Right forelimb (tissue), 1 donor: ENCODE results near the gene SS18L1.

ENCODE experiments used
- DNase-seq: peaks from one replicate; pipeline ENCODE4 v3.0.0-alpha.2; 2018

The SS18L1 gene

DNA sequence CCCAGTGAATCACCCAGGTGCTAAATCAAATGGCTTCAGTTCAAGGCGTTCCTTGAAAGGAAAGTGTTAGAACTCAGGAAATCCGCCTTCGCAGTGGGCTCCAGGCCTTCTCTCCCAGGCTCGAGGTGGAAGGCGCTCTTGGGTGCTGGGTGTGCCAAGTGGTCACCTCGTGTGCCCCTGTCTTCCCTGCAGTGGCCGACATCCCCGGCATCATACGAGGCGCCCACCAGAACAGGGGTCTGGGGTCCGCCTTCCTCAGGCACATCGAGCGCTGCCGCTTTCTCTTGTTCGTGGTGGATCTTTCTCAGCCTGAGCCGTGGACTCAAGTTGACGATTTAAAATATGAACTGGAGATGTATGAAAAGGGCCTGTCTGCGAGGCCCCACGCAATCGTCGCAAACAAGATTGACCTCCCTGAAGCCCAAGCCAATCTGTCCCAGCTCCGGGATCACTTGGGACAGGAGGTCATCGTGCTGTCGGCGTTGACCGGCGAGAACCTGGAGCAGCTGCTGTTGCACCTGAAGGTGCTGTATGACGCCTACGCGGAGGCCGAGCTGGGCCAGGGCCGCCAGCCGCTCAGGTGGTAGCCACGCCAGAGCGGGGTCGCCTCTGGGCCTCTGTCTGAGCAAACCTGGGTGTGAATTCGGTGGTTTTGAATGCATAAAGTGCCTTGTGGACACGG, 57.1 kb downstream of the SS18L1 start:
- peak; percentile 21 for DNase-seq

DNA sequence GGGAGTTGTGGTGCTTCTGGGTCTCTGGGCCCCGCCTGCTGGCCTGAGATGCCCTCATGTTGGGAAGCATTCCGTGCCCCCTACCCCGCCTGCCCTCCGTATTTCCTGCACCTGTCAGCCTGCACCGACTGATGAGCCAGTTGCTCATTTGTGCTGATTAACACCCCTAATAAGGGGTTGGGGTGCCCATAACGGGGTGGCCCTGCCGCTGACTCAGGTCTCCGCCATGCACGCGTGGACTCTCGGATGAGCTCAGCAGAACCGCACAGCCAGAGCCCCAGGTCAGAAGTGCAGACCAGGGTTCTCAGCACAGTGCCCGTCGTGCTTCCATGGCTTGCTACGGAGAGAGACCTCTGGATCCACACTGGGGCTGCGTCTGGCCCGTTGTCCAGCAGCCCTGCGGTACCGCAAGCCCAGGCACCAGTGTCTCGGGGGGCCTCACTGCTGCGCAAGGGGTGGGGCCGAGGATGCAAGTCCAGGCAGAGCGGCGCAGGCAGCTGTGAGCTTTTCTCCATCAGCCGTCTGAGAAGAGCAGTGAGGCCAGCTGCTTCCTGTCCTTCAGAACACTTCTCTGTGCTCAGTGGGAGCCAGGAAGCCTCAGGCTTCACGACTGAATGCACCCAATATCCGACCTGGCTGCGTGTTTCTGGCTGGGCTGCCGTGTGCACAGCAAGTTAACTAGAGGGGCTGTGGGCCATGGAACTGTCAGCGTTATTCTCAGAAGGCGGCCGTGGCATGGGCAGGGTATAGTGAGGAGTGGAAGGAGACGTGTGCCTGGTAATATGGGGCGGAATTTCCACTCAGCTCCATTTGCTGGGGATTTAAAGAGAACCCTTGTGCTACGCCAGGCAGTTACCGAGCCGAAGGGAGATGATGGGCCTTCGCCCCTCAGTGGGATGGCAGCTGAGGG, 57.9 kb downstream of the SS18L1 start:
- no peak for DNase-seq

DNA sequence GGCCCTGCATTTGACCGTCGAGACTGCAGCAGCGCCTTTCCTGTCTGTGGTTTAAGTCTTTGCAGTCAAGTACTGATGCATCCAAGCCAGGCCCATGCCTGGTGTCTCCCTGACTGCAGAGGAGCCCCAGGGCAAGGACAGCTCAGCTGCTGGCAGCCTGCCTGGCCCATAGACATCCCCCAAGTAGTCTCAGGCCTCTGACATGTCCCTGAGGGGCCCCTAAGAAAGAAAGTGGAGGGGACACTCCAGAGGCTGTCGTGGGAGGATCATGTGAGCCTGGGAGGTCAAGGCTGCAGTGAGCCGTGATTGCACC, 58.5 kb downstream of the SS18L1 start:
- peak; percentile 24 for DNase-seq

DNA sequence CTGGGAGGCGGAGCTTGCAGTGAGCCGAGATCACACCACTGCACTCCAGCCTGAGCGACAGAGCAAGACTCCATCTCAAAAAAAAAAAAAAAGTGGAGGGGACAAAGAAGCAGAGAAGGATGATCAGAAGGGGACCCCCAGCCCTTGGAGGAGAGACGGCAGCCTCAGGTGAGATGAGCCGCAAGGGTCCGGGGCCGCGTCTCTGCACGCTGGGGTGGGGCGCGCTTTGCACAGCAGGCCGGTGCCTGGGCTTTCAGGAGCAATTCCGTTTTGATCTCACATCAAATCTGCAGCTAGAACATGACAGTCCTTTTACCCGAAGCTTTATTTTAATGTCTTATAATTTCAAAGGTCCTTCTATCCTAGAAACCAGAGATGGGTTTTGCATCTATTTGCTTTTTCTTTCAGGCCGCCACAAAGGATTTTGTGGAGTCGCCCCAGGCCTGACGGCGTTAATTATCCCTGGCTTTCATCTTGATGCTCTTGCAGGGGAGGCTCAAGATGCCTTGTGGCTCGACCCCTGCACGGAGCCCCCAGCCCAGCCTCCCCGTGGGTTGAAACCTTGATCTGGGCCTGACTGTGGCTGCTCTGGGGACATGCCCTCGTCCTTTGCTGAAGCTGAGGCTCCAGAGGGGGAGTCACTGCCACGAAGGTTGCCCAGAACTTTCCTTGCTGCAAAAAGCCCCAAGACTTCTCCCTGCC, 59.3 kb downstream of the SS18L1 start:
- peak; percentile 27 for DNase-seq

- peak; percentile 38 for DNase-seq
These were observed 59.9 kb downstream of the SS18L1 start for GRCh38 chr20:62203378-62204030.

DNA sequence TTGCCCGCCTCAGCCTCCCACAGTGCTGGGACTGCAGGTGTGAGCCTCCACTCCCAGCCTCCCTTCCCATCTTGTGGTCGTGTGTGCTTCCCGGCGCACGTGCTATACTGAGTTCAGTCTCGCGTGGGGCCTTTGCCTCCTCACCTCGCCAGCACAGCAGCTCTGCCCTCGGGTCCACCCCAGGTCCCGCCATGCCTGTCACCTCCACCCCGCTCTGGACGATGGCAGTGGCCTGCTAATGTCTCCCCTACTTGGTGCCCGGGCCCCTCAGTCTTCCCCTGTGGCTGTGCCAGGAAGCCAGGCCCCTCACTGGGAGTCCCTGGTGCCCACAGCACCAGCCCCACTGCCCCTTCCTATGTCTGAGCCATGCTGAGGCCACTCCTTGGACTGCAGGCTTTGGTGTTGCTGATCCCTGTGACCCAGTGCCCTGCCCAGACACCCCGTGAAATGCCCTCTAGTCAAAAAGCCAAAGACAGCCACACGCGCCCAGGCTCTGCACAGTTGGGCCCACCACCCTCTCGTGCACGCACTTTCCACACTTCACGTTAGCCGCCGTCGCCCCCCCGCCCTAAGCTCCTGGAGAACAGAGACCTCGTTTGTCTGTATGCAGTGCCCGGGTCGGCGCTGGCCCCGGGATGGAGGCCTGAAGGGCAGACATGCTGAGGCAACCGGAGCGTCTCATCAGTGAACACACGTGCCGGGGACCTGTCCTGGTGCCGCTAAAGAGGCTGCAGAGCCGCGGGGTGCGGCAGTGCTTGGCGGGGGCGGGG, 62.2 kb downstream of the SS18L1 start:
- DNase-seq: peak; percentile 28

DNA sequence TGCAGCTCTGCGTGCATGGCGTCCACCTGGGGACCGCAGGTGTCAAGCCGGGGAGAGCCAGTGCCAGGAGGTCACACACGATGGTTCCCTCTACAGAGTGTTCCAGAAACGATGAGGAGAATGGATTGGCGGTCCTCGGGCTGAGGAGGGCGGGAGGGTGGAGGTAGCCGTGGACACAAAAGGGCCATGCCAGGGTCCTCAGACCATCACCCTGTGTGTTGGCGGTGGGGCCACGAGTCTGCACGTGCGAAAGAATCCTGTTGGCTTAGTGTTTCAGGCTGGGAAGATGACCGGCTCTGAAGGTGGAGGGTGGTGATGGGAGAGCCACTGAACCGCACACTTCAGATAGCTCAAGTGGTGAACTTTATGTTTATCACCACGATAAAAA, 62.8 kb downstream of the SS18L1 start:
- no peak for DNase-seq

DNA sequence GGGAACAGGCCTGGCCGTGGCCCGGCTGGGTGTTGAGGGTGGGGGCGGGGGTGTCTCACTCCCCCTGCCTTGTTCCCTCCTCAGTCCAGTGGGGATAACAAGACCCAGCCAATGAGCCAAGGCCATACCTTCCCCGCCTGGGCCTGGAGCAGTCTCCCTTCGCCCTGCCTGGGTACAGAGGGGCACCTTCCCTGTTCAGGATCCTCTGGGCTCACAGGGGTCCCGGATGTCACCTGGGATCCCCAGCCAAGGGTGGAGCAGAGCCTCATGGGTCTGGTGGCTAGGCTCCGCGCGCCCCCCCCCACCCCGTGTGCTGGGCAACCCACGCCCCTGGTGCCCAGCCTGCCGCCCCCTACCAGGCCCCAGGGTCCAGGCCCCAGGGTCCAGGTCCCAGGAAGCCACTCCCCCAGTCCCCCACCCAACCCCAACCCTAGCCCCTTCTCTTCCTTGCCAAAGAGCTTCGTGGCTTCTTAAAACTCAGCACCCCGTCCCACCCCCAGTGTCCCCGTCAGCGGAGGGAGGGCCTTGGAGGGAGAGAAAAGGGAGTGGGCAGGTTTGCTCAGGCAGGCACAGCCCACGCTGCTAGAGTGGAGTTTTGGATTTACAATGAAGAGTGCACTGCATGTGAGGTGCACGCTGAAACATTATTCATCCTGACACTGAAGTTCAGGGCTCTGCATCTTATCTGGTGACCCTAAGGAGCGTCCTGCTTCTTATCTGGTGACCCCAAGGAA, 64.7 kb downstream of the SS18L1 start:
- DNase-seq: no peak

DNA sequence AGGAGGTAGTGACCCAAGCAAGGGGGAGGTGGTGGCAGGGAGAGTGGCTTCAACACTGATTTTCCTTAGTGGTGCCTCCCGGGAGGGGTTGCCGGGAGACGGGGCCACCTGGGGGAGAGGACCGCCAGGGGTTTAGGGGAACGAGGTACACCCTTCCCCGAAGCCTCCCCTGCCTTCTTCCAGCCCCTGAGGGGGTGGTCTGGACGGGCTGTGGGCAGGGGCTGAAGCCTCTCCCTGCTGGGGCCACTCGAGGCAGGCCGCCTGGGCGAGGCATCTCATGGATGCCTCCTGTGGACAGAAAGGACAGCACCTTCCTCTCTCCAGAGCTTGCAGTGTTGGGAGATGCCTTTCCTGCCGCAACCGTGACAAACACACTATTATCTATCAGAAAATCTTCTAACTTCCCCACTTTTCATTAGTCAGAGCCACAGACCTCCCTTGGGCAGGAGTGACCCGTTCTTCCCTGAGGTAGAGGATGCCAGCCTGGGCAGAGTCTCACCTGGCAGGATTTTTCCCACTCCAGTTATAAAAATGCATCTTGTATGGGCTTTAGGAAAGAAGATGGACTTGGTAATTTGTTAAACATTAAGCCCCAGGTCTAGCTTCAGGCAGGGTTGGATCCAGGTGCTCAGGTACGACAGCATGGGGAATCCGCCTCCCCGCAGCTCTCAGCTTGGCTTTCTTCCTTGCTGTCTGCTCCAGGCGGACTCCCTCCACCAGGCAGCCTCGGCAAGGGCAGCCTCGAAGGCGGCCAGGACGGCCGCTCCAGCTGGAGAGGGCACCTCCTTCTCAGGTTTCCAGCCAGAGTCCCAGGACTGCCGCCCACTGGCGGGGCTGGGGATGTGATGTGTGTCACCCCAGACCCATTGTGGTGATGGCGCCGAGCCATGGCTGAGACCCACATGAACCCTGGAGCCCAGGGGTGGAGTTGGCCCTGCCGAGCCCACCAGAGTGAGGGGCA, 65.5 kb downstream of the SS18L1 start:
- DNase-seq: no peak

DNA sequence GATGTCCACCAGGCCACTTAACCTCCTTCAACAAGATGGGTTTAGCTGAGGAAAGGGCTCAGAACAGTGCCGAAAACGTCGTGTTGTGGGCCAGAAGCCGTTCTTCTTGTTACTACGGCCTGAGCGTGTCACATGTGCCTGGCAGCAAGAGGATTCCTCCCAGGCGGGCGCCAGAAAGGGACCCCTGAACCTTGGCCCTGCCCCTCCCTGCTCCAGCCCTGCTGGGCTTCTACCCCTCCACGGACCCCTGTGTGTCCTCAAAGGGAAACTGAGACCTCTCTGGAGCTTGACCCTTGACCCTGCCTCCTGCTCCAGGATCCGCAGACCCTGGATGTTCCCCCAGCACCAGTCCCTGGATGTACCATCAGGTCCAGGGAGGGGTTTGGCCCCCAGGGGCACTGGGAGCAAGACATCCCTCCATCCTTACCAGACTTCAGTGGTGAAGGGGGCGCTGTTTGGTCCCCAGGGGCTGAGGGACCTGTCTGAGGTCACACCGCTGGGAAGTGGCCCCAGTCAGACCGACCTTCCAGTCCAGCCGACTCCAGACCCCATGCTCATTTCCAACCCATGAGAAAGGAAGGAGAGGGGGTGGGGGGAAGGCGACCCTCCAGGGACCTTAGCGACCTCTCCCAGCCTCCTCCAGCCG, 66.4 kb downstream of the SS18L1 start:
- no peak for DNase-seq

DNA sequence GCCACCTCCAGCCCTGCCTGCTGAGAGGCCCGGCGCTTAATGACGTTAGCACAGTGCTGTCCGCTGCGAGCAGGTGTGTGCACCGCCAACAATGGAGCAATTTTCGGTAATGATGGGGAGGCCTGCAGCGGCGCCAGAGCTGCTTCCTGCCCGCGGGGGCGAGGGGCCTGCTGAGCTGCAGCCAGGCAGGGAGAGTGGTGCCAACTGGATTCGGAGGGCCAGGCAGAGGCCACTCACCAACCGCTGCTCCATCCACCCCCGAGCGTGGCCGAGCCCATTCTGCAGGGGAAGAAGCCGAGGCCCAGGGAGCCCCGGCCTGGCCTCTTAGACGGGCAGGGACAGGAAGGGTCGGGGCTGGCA, 66.9 kb downstream of the SS18L1 start:
- DNase-seq: no peak

- no peak for DNase-seq
These were observed 67.6 kb downstream of the SS18L1 start for GRCh38 chr20:62211216-62211615.

DNA sequence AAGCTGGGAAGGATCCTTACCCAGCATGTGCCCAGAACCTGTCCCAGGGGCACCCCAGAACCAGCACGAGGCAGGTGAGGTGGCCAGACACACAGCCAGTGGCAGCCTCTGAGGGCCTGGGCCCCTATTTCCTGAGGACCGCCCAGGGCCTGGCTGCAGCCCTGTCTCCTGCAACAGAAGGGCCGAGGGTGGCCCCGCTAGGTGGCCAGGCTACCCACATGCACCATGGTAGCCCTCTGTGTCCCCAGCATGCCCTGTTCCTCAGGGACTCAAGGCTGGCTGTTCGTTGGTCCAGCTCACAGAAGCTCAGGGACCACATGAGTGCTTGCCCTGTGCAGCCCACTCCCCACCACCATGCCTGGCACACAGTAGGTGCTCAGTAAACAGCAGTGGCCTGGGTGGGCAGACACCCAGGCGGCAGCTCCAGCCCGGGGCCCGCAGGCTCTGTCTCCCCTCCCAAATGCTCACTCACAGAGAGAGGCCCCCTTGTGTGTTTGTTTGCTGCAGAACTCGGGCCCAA, 68.3 kb downstream of the SS18L1 start:
- DNase-seq: no peak

- no peak for DNase-seq
These were observed 68.7 kb downstream of the SS18L1 start for GRCh38 chr20:62212299-62212698.

GRCh38 chr20:62214067-62214466, 70.5 kb downstream of the SS18L1 start:
- no peak for DNase-seq

GRCh38 chr20:62215020-62215990, 71.7 kb downstream of the SS18L1 start:
- DNase-seq: no peak

DNA sequence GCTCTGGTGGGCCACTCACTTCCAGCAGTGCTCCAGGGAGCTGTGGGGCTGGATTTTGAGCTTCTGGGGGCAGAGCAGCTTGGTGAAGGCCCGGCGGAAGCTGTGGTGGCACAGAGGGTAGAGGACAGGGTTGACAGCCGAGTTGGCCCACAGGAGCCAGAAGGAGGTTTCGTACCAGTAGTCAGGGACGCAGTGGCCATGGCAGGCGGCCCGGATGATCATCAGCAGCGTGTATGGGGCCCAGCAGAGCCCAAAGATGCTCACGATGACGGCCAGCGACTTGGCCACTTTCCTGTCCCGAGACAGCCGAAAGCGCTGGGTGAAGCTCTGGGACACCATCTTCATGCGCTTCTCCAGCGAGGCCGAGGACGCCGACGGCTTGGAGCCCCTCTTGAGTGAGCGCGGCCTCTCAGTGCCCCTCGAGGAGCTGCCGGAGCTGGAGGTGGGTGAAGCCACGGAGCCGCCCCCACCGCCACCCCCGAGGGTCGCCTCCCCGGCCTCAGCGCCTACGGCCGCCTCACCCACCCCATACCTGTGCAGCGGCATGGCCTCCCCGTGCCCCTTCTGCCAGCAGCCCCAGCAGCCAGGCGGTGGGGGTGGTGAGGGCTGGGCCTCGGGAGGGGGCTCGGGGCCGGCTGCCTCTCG, 72.5 kb downstream of the SS18L1 start:
- no peak for DNase-seq
